GM12891 (cell line): ENCODE results near the gene LIG1. TPM values are rescaled to one million over a fixed set of nuclear protein-coding genes. Genes with fewer than 3 reads are reported as not detected.

Experiments
- DNase-seq: peaks from one replicate; pipeline ENCODE4 v3.0.0; 2011; ENCODE audit warnings: low spot score; ENCODE audit not compliant: insufficient read length
- FAIRE-seq: peaks from 2 replicates; lab custom pipeline; 2011; peaks lifted over from hg19 to GRCh38; lab: Jason Lieb, UNC
- PAX5 ChIP-seq: IDR thresholded peaks from 2 replicates; pipeline ENCODE4 v1.6.1; 2011; ENCODE audit warnings: low read length, moderate library complexity, mild to moderate bottlenecking; ENCODE audit not compliant: insufficient read depth, severe bottlenecking
- POLR2A ChIP-seq: IDR thresholded peaks from 2 replicates; pipeline ENCODE4 v1.6.1; 2011; ENCODE audit warnings: low read depth, low read length, control low read depth
- POLR2AphosphoS5 ChIP-seq: IDR thresholded peaks from 2 replicates; pipeline ENCODE4 v1.6.1; 2011; ENCODE audit warnings: low read depth, low read length, control low read depth
- POU2F2 ChIP-seq: IDR thresholded peaks from 2 replicates; pipeline ENCODE4 v1.6.1; 2011; ENCODE audit warnings: low read depth, mild to moderate bottlenecking, control low read depth, low read length, moderate library complexity
- SPI1 ChIP-seq: IDR thresholded peaks from 2 replicates; pipeline ENCODE4 v1.6.1; 2011; ENCODE audit warnings: low read depth, low read length, control low read depth
- TAF1 ChIP-seq: IDR thresholded peaks from 2 replicates; pipeline ENCODE4 v1.6.1; 2011; ENCODE audit warnings: low read depth, low read length, control low read depth
- polyA plus RNA-seq: library from polyadenylated mRNA; unstranded; fragments of >200 nt; gene quantifications from one replicate; pipeline ENCODE4 v1.2.1, GENCODE V29; 2012; ENCODE audit warnings: low read depth, missing spikeins, inconsistent platforms; ENCODE audit not compliant: missing spikeins

LIG1 gene
- polyA plus RNA-seq, result 77.0 TPM

- FAIRE-seq, result peak; percentile 98
- no peak; the same call in 1 of the 2 replicates for TF ChIP-seq POU2F2
- TF ChIP-seq POLR2A, result no peak
- DNase-seq, result peak; percentile 97
Observed at GRCh38 chr19:48169939-48170803, at the start of gene LIG1, which contains the start of gene ZSWIM9. Gene LIG1 (minus strand): TSS chr19:48170344. CDS start chr19:48165566, 4,778 bp downstream. Gene ZSWIM9 (plus strand): TSS chr19:48170680. CDS start chr19:48171803, 1,123 bp downstream.

GRCh38 chr19:48218997-48219396 lies 48.9 kb upstream of the LIG1 start:
- DNase-seq (no peak), FAIRE-seq (no peak)
- TF ChIP-seq PAX5, result no peak
- no peak for TF ChIP-seq SPI1
- no peak for TF ChIP-seq POLR2A
- no peak for TF ChIP-seq TAF1
- TF ChIP-seq POLR2AphosphoS5, result no peak
- no peak for TF ChIP-seq POU2F2

GRCh38 chr19:48216933-48217332 lies 46.8 kb upstream of the LIG1 start:
- TF ChIP-seq SPI1 (no peak), POLR2A (no peak), POLR2AphosphoS5 (no peak), TAF1 (no peak), PAX5 (no peak), POU2F2 (no peak)
- FAIRE-seq (no peak), DNase-seq (no peak)

GRCh38 chr19:48213959-48214358 lies 43.8 kb upstream of the LIG1 start:
- no peak for TF ChIP-seq POU2F2
- no peak for TF ChIP-seq PAX5
- no peak for TF ChIP-seq POLR2AphosphoS5
- TF ChIP-seq POLR2A, result no peak
- TF ChIP-seq SPI1, result no peak
- TF ChIP-seq TAF1, result no peak
- FAIRE-seq, result no peak
- no peak for DNase-seq

- TF ChIP-seq POLR2A (no peak), TAF1 (no peak), POU2F2 (no peak), POLR2AphosphoS5 (no peak), SPI1 (no peak)
- DNase-seq (no peak), FAIRE-seq (no peak)
Observed at GRCh38 chr19:48210005-48210404, 39.9 kb upstream of the LIG1 start.

GRCh38 chr19:48206397-48207093 lies 36.4 kb upstream of the LIG1 start:
- DNase-seq, result no peak
- no peak for FAIRE-seq
- no peak for TF ChIP-seq POLR2A
- TF ChIP-seq TAF1, result no peak
- no peak for TF ChIP-seq SPI1
- no peak for TF ChIP-seq PAX5
- no peak for TF ChIP-seq POLR2AphosphoS5
- no peak for TF ChIP-seq POU2F2

GRCh38 chr19:48203794-48204628 lies 33.9 kb upstream of the LIG1 start:
- DNase-seq (peak; percentile 89), FAIRE-seq (peak; percentile 98)
- TF ChIP-seq POU2F2, result peak; percentile 66
- peak; percentile 82 for TF ChIP-seq POLR2A
- peak; percentile 86 for TF ChIP-seq POLR2AphosphoS5
- TF ChIP-seq PAX5, result no peak
- TF ChIP-seq TAF1, result peak; percentile 81; the same call in 1 of the 2 replicates
- peak; percentile 42; the same call in 1 of the 2 replicates for TF ChIP-seq SPI1

GRCh38 chr19:48203222-48203793 lies 33.2 kb upstream of the LIG1 start:
- no peak for FAIRE-seq
- no peak for DNase-seq
- TF ChIP-seq POU2F2 (no peak), PAX5 (no peak), POLR2A (no peak), SPI1 (no peak)
